RWPE2 (cell line): ENCODE results near the gene MDFI.

Source experiments
- ATAC-seq: fragments of 200-7000 bp; cut with Tn5 transposase; 3 replicates; pipeline ENCODE4 v1.9.1; 2021; ENCODE audit warnings: low read depth
- DNase-seq: peaks from one replicate; pipeline ENCODE4 v3.0.0-alpha.2; 2020; ENCODE audit warnings: low spot score
- H3K27ac ChIP-seq: fragments of 450-650 bp; 2 replicates; pipeline ENCODE4 v1.5.1; 2017; ENCODE audit warnings: mild to moderate bottlenecking; ENCODE audit not compliant: poor library complexity, severe bottlenecking
- H3K27me3 ChIP-seq: fragments of 250-450 bp; sonication (Bioruptor Pico); 2 replicates; pipeline ENCODE4 v1.5.1; 2021; ENCODE audit warnings: mild to moderate bottlenecking, moderate library complexity; ENCODE audit not compliant: insufficient read depth, poor library complexity, severe bottlenecking
- H3K36me3 ChIP-seq: fragments of 250-450 bp; sonication (Bioruptor Pico); 2 replicates; pipeline ENCODE4 v1.5.1; 2020; ENCODE audit warnings: low read depth, mild to moderate bottlenecking, moderate library complexity
- H3K4me1 ChIP-seq: fragments of 250-450 bp; sonication (Bioruptor Pico); 2 replicates; pipeline ENCODE4 v1.5.1; 2021; ENCODE audit warnings: mild to moderate bottlenecking, moderate library complexity; ENCODE audit not compliant: insufficient read depth, poor library complexity, severe bottlenecking
- H3K4me3 ChIP-seq: fragments of 250-450 bp; sonication (Bioruptor Pico); 2 replicates; pipeline ENCODE4 v1.5.1; 2021; ENCODE audit warnings: mild to moderate bottlenecking, moderate library complexity; ENCODE audit not compliant: severe bottlenecking
- H3K9me3 ChIP-seq: fragments of 250-450 bp; sonication (Bioruptor Pico); 2 replicates; pipeline ENCODE4 v1.5.1; 2021; ENCODE audit warnings: mild to moderate bottlenecking, moderate library complexity; ENCODE audit not compliant: severe bottlenecking
- CTCF ChIP-seq: fragments of 450-650 bp; IDR thresholded peaks from one replicate; pipeline ENCODE4 v1.5.1; 2017; ENCODE audit warnings: mild to moderate bottlenecking, moderate library complexity; ENCODE audit not compliant: poor library complexity, severe bottlenecking

The MDFI gene

GRCh38 chr6:41636833-41637193, 1.5 kb upstream of the MDFI start:
- Histone ChIP-seq H3K36me3 (peaks cover 18% of the 10 kb centered on the region), H3K27me3 (no peaks in the 10 kb centered on the region), H3K27ac (peak overlapping the region; percentile 93), H3K4me1 (peaks cover 23% of the 10 kb centered on the region), H3K4me3 (peak overlapping the region; percentile 84), H3K9me3 (no peaks in the 10 kb centered on the region)
- ATAC-seq (peak; percentile 95), DNase-seq (peak; percentile 96)
- TF ChIP-seq CTCF: no peak

- Histone ChIP-seq H3K27me3 (no peaks in the 10 kb centered on the region), H3K27ac (peak overlapping the region; percentile 93), H3K4me3 (peak overlapping the region; percentile 84), H3K4me1 (peaks cover 25% of the 10 kb centered on the region), H3K9me3 (no peaks in the 10 kb centered on the region), H3K36me3 (peaks cover 18% of the 10 kb centered on the region)
- DNase-seq: no peak
- peak; percentile 22 for ATAC-seq
- no peak for TF ChIP-seq CTCF
Observed at GRCh38 chr6:41637194-41638001, 870 bp upstream of the MDFI start.

GRCh38 chr6:41638935-41639808, 904 bp downstream of the MDFI start:
- H3K36me3 ChIP-seq: peaks cover 18% of the 10 kb centered on the region
- DNase-seq (no peak), ATAC-seq (no peak)
- TF ChIP-seq CTCF: no peak
- peak overlapping the region; percentile 84 for H3K4me3 ChIP-seq
- H3K4me1 ChIP-seq: peaks cover 37% of the 10 kb centered on the region
- no peaks in the 10 kb centered on the region for H3K9me3 ChIP-seq
- H3K27me3 ChIP-seq: no peaks in the 10 kb centered on the region
- H3K27ac ChIP-seq: peak overlapping the region; percentile 93

GRCh38 chr6:41639809-41640371, 1.6 kb downstream of the MDFI start:
- Histone ChIP-seq H3K27ac (peak overlapping the region; percentile 93), H3K27me3 (no peaks in the 10 kb centered on the region), H3K4me3 (no peak overlapping the region)

More at GRCh38 chr6:41639809-41640371, 1.6 kb downstream of the MDFI start:
- ATAC-seq (no peak), DNase-seq (no peak)
- no peak for TF ChIP-seq CTCF
- Histone ChIP-seq H3K9me3 (no peaks in the 10 kb centered on the region), H3K36me3 (peaks cover 21% of the 10 kb centered on the region), H3K4me1 (peaks cover 35% of the 10 kb centered on the region)
